HCT116 (cell line): ENCODE results near the gene NBPF6. TPM values are rescaled to one million over a fixed set of nuclear protein-coding genes. Genes with fewer than 3 reads are reported as not detected.

Source experiments
- ATAC-seq: fragments of 200-7000 bp; cut with Tn5 transposase; 2 replicates; pipeline ENCODE4 v1.9.1; 2020; ENCODE audit warnings: mild to moderate bottlenecking, moderate library complexity
- BruUV-seq: library from RNA; stranded (reverse); fragments of 400-500 nt; replicated peaks from 2 replicates; lab custom pipeline; 2021; lab: Mats Ljungman, UMichigan
- CTCF ChIA-PET: fragments of 300-600 bp; sonication (Branson Sonifier 250); formaldehyde crosslinking; loops from one replicate; lab custom pipeline; 2021; ENCODE audit warnings: antibody characterized with exemption; lab: Charles Lee
- POLR2A ChIA-PET: fragments of 300-600, 350-600 bp; sonication (Branson Sonifier 250); formaldehyde crosslinking; loops from one replicate; lab custom pipeline; 2021; ENCODE audit warnings: antibody characterized with exemption; lab: Charles Lee
- RAD21 ChIA-PET, 2 experiments: fragments of 300-600 bp; sonication (Branson Sonifier 250); formaldehyde crosslinking; loops; one replicate each; lab custom pipeline; 2023; ENCODE audit warnings: low total read pairs in 2 of 2; ENCODE audit not compliant: uncharacterized antibody in 2 of 2, unreplicated experiment in 2 of 2, low non-redundant PET in 1 of 2; lab: Charles Lee
- DNase-seq: peaks from one replicate; pipeline ENCODE4 v3.0.0-alpha.2; 2010; ENCODE audit warnings: low read depth, low spot score
- H2AFZ ChIP-seq: fragments of 200-600 bp; shearing (Covaris generic), sonication (generic); 2 replicates; pipeline ENCODE4 v1.6.1; 2017; ENCODE audit warnings: low read depth, mixed run types, mixed read lengths, antibody characterized with exemption, low read length; ENCODE audit not compliant: poor library complexity, severe bottlenecking
- H3K27ac ChIP-seq: 2 replicates; pipeline ENCODE4 v1.5.1; 2012; ENCODE audit warnings: low read depth, low read length
- H3K27me3 ChIP-seq: fragments of 200-600 bp; sonication (generic); 2 replicates; pipeline ENCODE4 v1.6.1; 2016; ENCODE audit warnings: mixed run types, low read length, mixed read lengths; ENCODE audit not compliant: insufficient read depth
- H3K36me3 ChIP-seq, 2 experiments: fragments of 200-500 bp in 1 of 2; fragments of 200-600 bp in 1 of 2; sonication (Bioruptor generic) in 1 of 2; sonication (generic) in 1 of 2; 2 replicates each; pipeline versions ENCODE4 v1.5.1 to v1.6.1; 2014 to 2016; ENCODE audit warnings: low read length in 2 of 2, inconsistent platforms in 1 of 2, mixed read lengths in 1 of 2, mixed run types in 1 of 2; ENCODE audit not compliant: insufficient read depth in 2 of 2, control insufficient read depth in 1 of 2
- H3K4me1 ChIP-seq, 2 experiments: fragments of 200-600 bp in 1 of 2; sonication (generic) in 1 of 2; 2 replicates each; pipeline versions ENCODE4 v1.5.1 to v1.6.1; 2012 to 2017; ENCODE audit warnings: low read length in 2 of 2, inconsistent platforms in 1 of 2, mild to moderate bottlenecking in 1 of 2, mixed read lengths in 1 of 2, mixed run types in 1 of 2, moderate library complexity in 1 of 2; ENCODE audit not compliant: insufficient read depth in 2 of 2, control insufficient read depth in 1 of 2
- H3K4me2 ChIP-seq: fragments of 200-600 bp; sonication (generic); 2 replicates; pipeline ENCODE4 v1.6.1; 2017; ENCODE audit warnings: mixed run types, low read length, mixed read lengths
- H3K4me3 ChIP-seq, 2 experiments: fragments of 200-600 bp in 1 of 2; sonication (generic) in 1 of 2; replicated peaks in 1 of 2; 2 replicates each; pipeline ENCODE4 v1.5.1; 2011 to 2016; ENCODE audit warnings: low read length in 2 of 2, control low read depth in 1 of 2, low read depth in 1 of 2, mild to moderate bottlenecking in 1 of 2, mixed read lengths in 1 of 2, mixed run types in 1 of 2
- H3K79me2 ChIP-seq: fragments of 200-600 bp; sonication (generic); 2 replicates; pipeline ENCODE4 v1.6.1; 2017; ENCODE audit warnings: mild to moderate bottlenecking, mixed run types, low read length, moderate library complexity, mixed read lengths; ENCODE audit not compliant: insufficient read depth
- H3K9ac ChIP-seq: fragments of 200-600 bp; sonication (generic); 2 replicates; pipeline ENCODE4 v1.6.1; 2016; ENCODE audit warnings: low read length, mixed read lengths
- H3K9me2 ChIP-seq: fragments of 200-600 bp; sonication (generic), shearing (Covaris generic); 2 replicates; pipeline ENCODE4 v1.6.1; 2017; ENCODE audit warnings: mixed run types, mild to moderate bottlenecking, moderate library complexity; ENCODE audit not compliant: insufficient read depth
- H3K9me3 ChIP-seq, 2 experiments: fragments of 200-500 bp in 1 of 2; fragments of 200-600 bp in 1 of 2; sonication (Bioruptor generic) in 1 of 2; sonication (generic) in 1 of 2; 2 replicates each; pipeline ENCODE4 v1.6.1; 2014 to 2017; ENCODE audit warnings: low read length in 2 of 2, mixed read lengths in 2 of 2, inconsistent platforms in 1 of 2, low read depth in 1 of 2, mild to moderate bottlenecking in 1 of 2, mixed run types in 1 of 2, moderate library complexity in 1 of 2; ENCODE audit not compliant: control insufficient read depth in 1 of 2, insufficient read depth in 1 of 2
- H4K20me1 ChIP-seq: fragments of 200-600 bp; sonication (generic), shearing (Covaris generic); 2 replicates; pipeline ENCODE4 v1.6.1; 2017; ENCODE audit warnings: mixed run types, mild to moderate bottlenecking, moderate library complexity; ENCODE audit not compliant: insufficient read depth
- ATF3 ChIP-seq: IDR thresholded peaks from 2 replicates; pipeline ENCODE4 v1.6.1; 2012
- CBX3 ChIP-seq: IDR thresholded peaks from 2 replicates; pipeline ENCODE4 v1.6.1; 2012; ENCODE audit warnings: low read depth
- CEBPB ChIP-seq: IDR thresholded peaks from 2 replicates; pipeline ENCODE4 v1.6.1; 2012; ENCODE audit warnings: low read depth
- CTCF ChIP-seq, 3 experiments: fragments of 200-600 bp in 1 of 3; sonication (generic) in 1 of 3; IDR thresholded peaks in 2 of 3; conservative IDR thresholded peaks in 1 of 3; 2 replicates each; pipeline ENCODE4 v1.5.1; 2012 to 2017; ENCODE audit warnings: low read depth in 2 of 3, low read length in 2 of 3, antibody characterized with exemption in 1 of 3, borderline replicate concordance in 1 of 3, control low read depth in 1 of 3, mild to moderate bottlenecking in 1 of 3, mixed read lengths in 1 of 3, mixed run types in 1 of 3, moderate library complexity in 1 of 3; ENCODE audit not compliant: insufficient read depth in 1 of 3
- EGR1 ChIP-seq: IDR thresholded peaks from 2 replicates; pipeline ENCODE4 v1.6.1; 2012; ENCODE audit warnings: low read depth
- EZH2 ChIP-seq: fragments of 200-600 bp; sonication (generic); IDR thresholded peaks from 2 replicates; pipeline ENCODE4 v1.6.1; 2017; ENCODE audit warnings: antibody characterized with exemption, mixed run types
- EZH2phosphoT487 ChIP-seq: fragments of 200-600 bp; IDR thresholded peaks from 2 replicates; pipeline ENCODE4 v1.6.1; 2018; ENCODE audit warnings: antibody characterized with exemption, borderline replicate concordance
- FOSL1 ChIP-seq: IDR thresholded peaks from 2 replicates; pipeline ENCODE4 v1.6.1; 2012; ENCODE audit warnings: low read depth
- JUND ChIP-seq: IDR thresholded peaks from 2 replicates; pipeline ENCODE4 v1.6.1; 2012
- MAX ChIP-seq: IDR thresholded peaks from 2 replicates; pipeline ENCODE4 v1.6.1; 2012
- POLR2A ChIP-seq: IDR thresholded peaks from 2 replicates; pipeline ENCODE4 v1.7.0; 2011; ENCODE audit warnings: borderline replicate concordance; ENCODE audit not compliant: insufficient read depth, insufficient read length; ENCODE audit errors: extremely low read depth
- POLR2AphosphoS5 ChIP-seq: IDR thresholded peaks from 2 replicates; pipeline ENCODE4 v1.6.1; 2011; ENCODE audit warnings: mild to moderate bottlenecking, low read depth, low read length, moderate library complexity
- RAD21 ChIP-seq: IDR thresholded peaks from 2 replicates; pipeline ENCODE4 v1.6.1; 2012; ENCODE audit warnings: low read depth, mild to moderate bottlenecking
- SIN3A ChIP-seq: IDR thresholded peaks from 2 replicates; pipeline ENCODE4 v1.6.1; 2012; ENCODE audit warnings: low read depth
- SP1 ChIP-seq: IDR thresholded peaks from 2 replicates; pipeline ENCODE4 v1.6.1; 2012; ENCODE audit warnings: low read depth
- TCF7L2 ChIP-seq: IDR thresholded peaks from 2 replicates; pipeline ENCODE4 v1.7.0; 2011; ENCODE audit warnings: borderline replicate concordance, inconsistent platforms; ENCODE audit not compliant: insufficient read depth, insufficient read length; ENCODE audit errors: extremely low read depth
- YY1 ChIP-seq: IDR thresholded peaks from 2 replicates; pipeline ENCODE4 v1.6.1; 2011; ENCODE audit warnings: low read length, low read depth, moderate library complexity, mild to moderate bottlenecking; ENCODE audit not compliant: insufficient replicate concordance; ENCODE audit errors: extremely low read depth
- ZBTB33 ChIP-seq: IDR thresholded peaks from 2 replicates; pipeline ENCODE4 v1.6.1; 2011; ENCODE audit warnings: mild to moderate bottlenecking, low read length, moderate library complexity; ENCODE audit not compliant: insufficient replicate concordance; ENCODE audit errors: extremely low read depth
- ZNF274 ChIP-seq: fragments of 200-500 bp; sonication (Bioruptor generic); IDR thresholded peaks from 2 replicates; pipeline ENCODE4 v1.6.1; 2014; ENCODE audit warnings: mild to moderate bottlenecking, low read depth, low read length, inconsistent platforms
- intact Hi-C: fragments of 100-400 bp; cut with micrococcal nuclease; formaldehyde crosslinking; loops from 2 replicates; pipeline ENCODE4 v1.10.0; 2022
- total RNA-seq: library from RNA; stranded (reverse); gene quantifications from one replicate; pipeline ENCODE4 v1.2.1, GENCODE V29; 2021; ENCODE audit not compliant: unreplicated experiment

The NBPF6 gene
- total RNA-seq, 1 experiment from 2014 or later, result not detected

GRCh38 chr1:108511764-108512163 lies 61.6 kb downstream of the NBPF6 start:
- no peaks in the 10 kb centered on the region for H3K79me2 ChIP-seq
- POLR2A ChIA-PET, result no interaction called here
- H3K27me3 ChIP-seq, result no peaks in the 10 kb centered on the region
- no peak overlapping the region for H3K27ac ChIP-seq
- no peak overlapping the region for H3K4me3 ChIP-seq
- H4K20me1 ChIP-seq, result no peaks in the 10 kb centered on the region
- no TSS peak for BruUV-seq
- CTCF ChIA-PET, result interaction anchor here (1.4 to 3.3 kb wide), 4 partner anchors 9 to 601 kb away, joined by 4 to 52 read pairs (median 12); partner anchors contain the start of gene EEIG2
- no peaks in the 10 kb centered on the region for H3K9me3 ChIP-seq
- H3K36me3 ChIP-seq, result no peaks in the 10 kb centered on the region
- RAD21 ChIA-PET, result no interaction called here
- 0 out of 2 replicates have a peak, but pooled peaks have one; percentile 25 for ATAC-seq
- no peaks in the 10 kb centered on the region for H3K4me1 ChIP-seq
- no peak overlapping the region for H2AFZ ChIP-seq
- no peak for DNase-seq
- no peak overlapping the region for H3K9ac ChIP-seq
- intact Hi-C loops, result loop anchor here (1.0 to 2.0 kb wide), 4 partner anchors 50 to 601 kb away; a partner anchor contains a TSS
- no peak for TF ChIP-seq POLR2AphosphoS5
- TF ChIP-seq EZH2phosphoT487, result no peak
- TF ChIP-seq ZNF274, result no peak
- no peak for TF ChIP-seq RAD21
- no peak for TF ChIP-seq YY1
- TF ChIP-seq POLR2A, result no peak
- TF ChIP-seq EGR1, result no peak
- TF ChIP-seq CTCF (IDR thresholded peaks at IDR 0.05 in 2 of 3, conservative IDR thresholded peaks at IDR 0.05 in 1 of 3; ENCODE audit: borderline replicate concordance in 1 of 3, insufficient read depth in 1 of 3, low read depth in 2 of 3, low read length in 2 of 3), result no peak
- TF ChIP-seq CEBPB, result no peak
- TF ChIP-seq SP1, result no peak
- no peak for TF ChIP-seq ZBTB33
- no peak for TF ChIP-seq JUND
- TF ChIP-seq EZH2, result no peak
- no peak for TF ChIP-seq TCF7L2
- no peak for TF ChIP-seq FOSL1
- TF ChIP-seq ATF3, result no peak
- no peak for TF ChIP-seq CBX3
- no peak for TF ChIP-seq MAX
- no peak for TF ChIP-seq SIN3A
- no peaks in the 10 kb centered on the region for H3K9me2 ChIP-seq
- no peak overlapping the region for H3K4me2 ChIP-seq
